G401.6 (cell line): Measurements from ENCODE around the gene AUH.
"Not testable (repeated sequence)": the region's sequence is repeated elsewhere in the genome, so short reads cannot be mapped to it uniquely, and the experiment has no call there.

ENCODE experiments used
- FAIRE-seq: peaks from 2 replicates; lab custom pipeline; 2012; peaks lifted over from hg19 to GRCh38; lab: Jason Lieb, UNC

Gene AUH

GRCh38 chr9:91207729-91208418, 153.8 kb downstream of the AUH start:
- FAIRE-seq: no peak

- FAIRE-seq: no peak
These were observed 154.4 kb downstream of the AUH start for GRCh38 chr9:91207397-91207728.

GRCh38 chr9:91206806-91207205, 154.9 kb downstream of the AUH start:
- no peak for FAIRE-seq

GRCh38 chr9:91202736-91203283, 158.9 kb downstream of the AUH start:
- FAIRE-seq: no peak

GRCh38 chr9:91200692-91201336, 160.9 kb downstream of the AUH start:
- FAIRE-seq: no peak

GRCh38 chr9:91199739-91200497, 161.8 kb downstream of the AUH start:
- FAIRE-seq: no peak

- FAIRE-seq: not testable (repeated sequence)
These were observed 162.8 kb downstream of the AUH start for GRCh38 chr9:91198881-91199280.

- FAIRE-seq: no peak
These were observed 163.3 kb downstream of the AUH start for GRCh38 chr9:91198405-91198804.

- no peak for FAIRE-seq
These were observed 164.2 kb downstream of the AUH start for GRCh38 chr9:91197232-91198181.

- no peak for FAIRE-seq
These were observed 165.4 kb downstream of the AUH start for GRCh38 chr9:91196103-91196950.

- no peak for FAIRE-seq
These were observed 166.2 kb downstream of the AUH start for GRCh38 chr9:91195372-91196012.

- no peak for FAIRE-seq
These were observed 167.9 kb downstream of the AUH start for GRCh38 chr9:91193658-91194391.

GRCh38 chr9:91193087-91193657, 168.5 kb downstream of the AUH start:
- no peak for FAIRE-seq

- no peak for FAIRE-seq
These were observed 169.2 kb downstream of the AUH start for GRCh38 chr9:91192381-91193086.

- FAIRE-seq: no peak
These were observed 170.0 kb downstream of the AUH start for GRCh38 chr9:91191411-91192380.

GRCh38 chr9:91190062-91190461, 171.7 kb downstream of the AUH start:
- FAIRE-seq: no peak

GRCh38 chr9:91188719-91189590, 172.8 kb downstream of the AUH start:
- no peak for FAIRE-seq
